ENCODE measurements around the gene ERLEC1. TPM values are rescaled to one million over a fixed set of nuclear protein-coding genes. Genes with fewer than 3 reads are reported as not detected.
"Not testable (repeated sequence)": the region's sequence is repeated elsewhere in the genome, so short reads cannot be mapped to it uniquely, and the experiment has no call there.

The ERLEC1 gene
- total and polyA plus RNA-seq, 2 experiments from 2014 or later = 73.2 to 75.3 TPM

- WGBS (ENCODE audit: low lambda C conversion rate, missing lambda C conversion rate) = 94% methylated on average over 4 of the region's 4 CpGs
- Histone ChIP-seq H3K4me2 (no peak overlapping the region), H3K4me1 (ENCODE audit: insufficient read depth) (no peaks in the 10 kb centered on the region), H2AFZ (no peak overlapping the region), H3K9me3 (ENCODE audit: low read depth) (no peaks in the 10 kb centered on the region), H3K27ac (no peak overlapping the region), H4K20me1 (ENCODE audit: insufficient read depth, poor library complexity, severe bottlenecking) (no peaks in the 10 kb centered on the region), H3K4me3 (no peak overlapping the region), H3K79me2 (no peaks in the 10 kb centered on the region), H3K27me3 (no peaks in the 10 kb centered on the region), H3K36me3 (replicated peaks; ENCODE audit: insufficient read depth, low read depth) (no peaks in the 10 kb centered on the region), H3K9me2 (replicated peaks; ENCODE audit: insufficient read depth) (no peaks in the 10 kb centered on the region)
- no peak for DNase-seq (ENCODE audit: low spot score)
- TF ChIP-seq, protein P1, sequence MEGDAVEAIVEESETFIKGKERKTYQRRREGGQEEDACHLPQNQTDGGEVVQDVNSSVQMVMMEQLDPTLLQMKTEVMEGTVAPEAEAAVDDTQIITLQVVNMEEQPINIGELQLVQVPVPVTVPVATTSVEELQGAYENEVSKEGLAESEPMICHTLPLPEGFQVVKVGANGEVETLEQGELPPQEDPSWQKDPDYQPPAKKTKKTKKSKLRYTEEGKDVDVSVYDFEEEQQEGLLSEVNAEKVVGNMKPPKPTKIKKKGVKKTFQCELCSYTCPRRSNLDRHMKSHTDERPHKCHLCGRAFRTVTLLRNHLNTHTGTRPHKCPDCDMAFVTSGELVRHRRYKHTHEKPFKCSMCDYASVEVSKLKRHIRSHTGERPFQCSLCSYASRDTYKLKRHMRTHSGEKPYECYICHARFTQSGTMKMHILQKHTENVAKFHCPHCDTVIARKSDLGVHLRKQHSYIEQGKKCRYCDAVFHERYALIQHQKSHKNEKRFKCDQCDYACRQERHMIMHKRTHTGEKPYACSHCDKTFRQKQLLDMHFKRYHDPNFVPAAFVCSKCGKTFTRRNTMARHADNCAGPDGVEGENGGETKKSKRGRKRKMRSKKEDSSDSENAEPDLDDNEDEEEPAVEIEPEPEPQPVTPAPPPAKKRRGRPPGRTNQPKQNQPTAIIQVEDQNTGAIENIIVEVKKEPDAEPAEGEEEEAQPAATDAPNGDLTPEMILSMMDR (IDR thresholded peaks at IDR 0.05; ENCODE audit: poor library complexity) = no peak
These were observed 41.5 kb downstream of the ERLEC1 start for GRCh38 chr2:53828331-53828730.

DNA sequence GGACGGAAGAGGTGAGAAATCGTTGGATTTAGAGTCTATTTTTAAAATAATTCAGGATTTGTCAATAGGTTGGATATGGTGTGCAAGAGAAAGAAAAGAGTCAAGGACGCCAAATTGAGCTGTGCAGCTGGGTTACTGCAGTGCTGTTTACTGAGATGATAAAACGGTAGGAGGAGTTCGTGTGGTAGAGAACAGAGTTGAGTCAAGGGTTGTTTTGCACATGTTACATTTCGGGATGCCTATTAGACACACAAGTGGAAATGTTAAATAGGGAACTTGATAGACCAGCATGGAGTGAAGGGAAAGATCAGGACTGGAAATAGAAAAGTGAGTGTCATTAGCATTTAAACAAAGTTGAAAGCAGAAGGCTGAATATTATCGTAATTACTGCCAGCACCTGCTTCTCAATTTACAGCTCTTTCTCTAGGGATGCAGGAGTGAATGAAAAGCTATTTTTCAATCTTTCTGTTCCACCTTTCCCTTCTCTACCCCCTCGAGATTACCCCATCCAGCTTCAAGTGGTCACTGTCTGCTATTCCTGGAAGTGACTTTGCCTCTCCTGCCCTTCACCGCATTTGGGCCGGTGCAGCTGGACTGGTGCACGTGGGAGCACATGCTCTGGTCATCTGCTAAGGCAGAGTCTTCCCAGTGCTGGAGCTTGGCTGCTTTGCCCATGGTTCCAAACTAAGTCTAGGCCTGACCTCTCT, 42.6 kb downstream of the ERLEC1 start:
- H3K27ac ChIP-seq = no peak overlapping the region
- H3K9me3 ChIP-seq (ENCODE audit: low read depth) = no peaks in the 10 kb centered on the region
- no peaks in the 10 kb centered on the region for H3K27me3 ChIP-seq
- H2AFZ ChIP-seq = no peak overlapping the region
- H3K79me2 ChIP-seq = no peaks in the 10 kb centered on the region
- TF ChIP-seq EZH2phosphoT487 (IDR thresholded peaks at IDR 0.05; ENCODE audit: low read depth, severe bottlenecking, unreplicated experiment) = no peak
- no peak for TF ChIP-seq EZH2 (IDR thresholded peaks at IDR 0.05; ENCODE audit: borderline replicate concordance)
- TF ChIP-seq, protein P1 (IDR thresholded peaks at IDR 0.05; ENCODE audit: poor library complexity) = no peak
- DNase-seq (ENCODE audit: low spot score) = no peak
- no peak overlapping the region for H3K4me2 ChIP-seq
- H3K4me3 ChIP-seq = no peak overlapping the region
- no peaks in the 10 kb centered on the region for H4K20me1 ChIP-seq (ENCODE audit: insufficient read depth, poor library complexity, severe bottlenecking)
- no peaks in the 10 kb centered on the region for H3K36me3 ChIP-seq (replicated peaks; ENCODE audit: insufficient read depth, low read depth)
- whole genome bisulfite sequencing (ENCODE audit: low lambda C conversion rate, missing lambda C conversion rate) = 89% methylated on average over 11 of the region's 11 CpGs
- no peaks in the 10 kb centered on the region for H3K4me1 ChIP-seq (ENCODE audit: insufficient read depth)
- no peaks in the 10 kb centered on the region for H3K9me2 ChIP-seq (replicated peaks; ENCODE audit: insufficient read depth)

GRCh38 chr2:53829980-53830290, 43.1 kb downstream of the ERLEC1 start:
- H2AFZ ChIP-seq; H3K9me3 ChIP-seq (ENCODE audit: low read depth); H3K4me2 ChIP-seq; H3K27me3 ChIP-seq; H3K9me2 ChIP-seq (replicated peaks; ENCODE audit: insufficient read depth); H3K4me1 ChIP-seq (ENCODE audit: insufficient read depth); H3K4me3 ChIP-seq; DNase-seq (ENCODE audit: low spot score); H3K79me2 ChIP-seq; H3K27ac ChIP-seq; H4K20me1 ChIP-seq (ENCODE audit: insufficient read depth, poor library complexity, severe bottlenecking); H3K36me3 ChIP-seq (replicated peaks; ENCODE audit: insufficient read depth, low read depth): not testable (repeated sequence)
- 93% methylated on average over 4 of the region's 4 CpGs for WGBS (ENCODE audit: low lambda C conversion rate, missing lambda C conversion rate)

GRCh38 chr2:53840580-53840979, 53.7 kb downstream of the ERLEC1 start:
- no CpG with 5 or more reads among the region's 1 CpG for WGBS (ENCODE audit: low lambda C conversion rate, missing lambda C conversion rate)
- Histone ChIP-seq H3K9me2 (replicated peaks; ENCODE audit: insufficient read depth) (no peaks in the 10 kb centered on the region), H3K27ac (no peak overlapping the region), H3K27me3 (no peaks in the 10 kb centered on the region), H2AFZ (no peak overlapping the region), H3K36me3 (replicated peaks; ENCODE audit: insufficient read depth, low read depth) (no peaks in the 10 kb centered on the region), H3K79me2 (no peaks in the 10 kb centered on the region), H3K9me3 (ENCODE audit: low read depth) (no peaks in the 10 kb centered on the region), H4K20me1 (ENCODE audit: insufficient read depth, poor library complexity, severe bottlenecking) (no peaks in the 10 kb centered on the region), H3K4me3 (no peak overlapping the region), H3K4me1 (ENCODE audit: insufficient read depth) (no peaks in the 10 kb centered on the region), H3K4me2 (no peak overlapping the region)
- no peak for TF ChIP-seq EZH2phosphoT487 (IDR thresholded peaks at IDR 0.05; ENCODE audit: low read depth, severe bottlenecking, unreplicated experiment)
- TF ChIP-seq, protein P1 (IDR thresholded peaks at IDR 0.05; ENCODE audit: poor library complexity) = no peak
- TF ChIP-seq EZH2 (IDR thresholded peaks at IDR 0.05; ENCODE audit: borderline replicate concordance) = no peak
- DNase-seq (ENCODE audit: low spot score) = no peak

DNA sequence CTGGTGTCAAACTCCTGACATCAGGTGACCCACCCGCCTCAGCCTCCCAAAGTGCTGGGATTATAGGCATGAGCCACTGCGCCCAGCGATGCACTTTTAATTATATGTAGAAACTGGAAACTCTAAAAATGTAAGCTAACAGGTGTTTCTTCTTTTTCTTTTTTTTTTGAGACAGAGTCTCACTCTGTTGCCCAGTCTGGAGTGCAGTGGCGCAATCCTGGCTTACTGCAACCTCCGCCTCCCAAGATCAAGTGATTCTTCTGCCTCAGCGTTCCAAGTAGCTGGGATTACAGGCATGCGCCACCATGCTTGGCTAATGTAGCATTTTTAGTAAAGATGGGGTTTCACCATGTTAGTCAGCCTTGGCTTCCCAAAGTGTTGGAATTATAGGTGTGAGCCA, 54.8 kb downstream of the ERLEC1 start:
- H3K27ac ChIP-seq; H4K20me1 ChIP-seq (ENCODE audit: insufficient read depth, poor library complexity, severe bottlenecking); DNase-seq (ENCODE audit: low spot score); H3K9me2 ChIP-seq (replicated peaks; ENCODE audit: insufficient read depth); H3K9me3 ChIP-seq (ENCODE audit: low read depth); H3K4me1 ChIP-seq (ENCODE audit: insufficient read depth); H3K27me3 ChIP-seq; H3K4me2 ChIP-seq; H3K36me3 ChIP-seq (replicated peaks; ENCODE audit: insufficient read depth, low read depth); H2AFZ ChIP-seq; H3K79me2 ChIP-seq; H3K4me3 ChIP-seq: not testable (repeated sequence)
- 98% methylated on average over 7 of the region's 7 CpGs for WGBS (ENCODE audit: low lambda C conversion rate, missing lambda C conversion rate)

Data from hepatocyte (in vitro differentiated cells).